Transverse colon (tissue), 4 donors: ENCODE results near the gene HBG1. TPM values are rescaled to one million over a fixed set of nuclear protein-coding genes. Genes with fewer than 3 reads are reported as not detected.

Source experiments
- DNase-seq: peaks from one replicate; pipeline ENCODE4 v3.0.0-alpha.2; 2019
- H3K27ac ChIP-seq, 4 donors: fragments of 200-600 bp; sonication (generic); 2 replicates each; pipeline ENCODE4 v1.5.1; 2016 to 2018; ENCODE audit warnings: inconsistent platforms in 4 of 4
- H3K27me3 ChIP-seq: fragments of 200-600 bp; sonication (generic); 2 replicates; pipeline ENCODE4 v1.5.1; 2017; ENCODE audit warnings: inconsistent platforms
- H3K36me3 ChIP-seq, 4 donors: fragments of 200-600 bp; sonication (generic); 2 replicates each; pipeline ENCODE4 v1.5.1; 2017 to 2019; ENCODE audit warnings: inconsistent platforms in 4 of 4
- H3K4me1 ChIP-seq, 4 donors: fragments of 200-600 bp; sonication (generic); 2 replicates each; pipeline ENCODE4 v1.5.1; 2017 to 2020; ENCODE audit warnings: inconsistent platforms in 4 of 4
- H3K4me3 ChIP-seq, 4 donors: fragments of 200-600 bp; sonication (generic); 1 replicate in 1 of 4; 2 replicates in 3 of 4; pipeline versions ENCODE4 v1.5.1 to v1.6.1; 2017 to 2019; ENCODE audit warnings: inconsistent platforms in 4 of 4
- H3K9me3 ChIP-seq, 2 donors: fragments of 200-600 bp; sonication (generic); 2 replicates each; pipeline ENCODE4 v1.5.1; 2017 to 2019; ENCODE audit warnings: inconsistent platforms in 2 of 2
- EP300 ChIP-seq: sonication (generic); formaldehyde crosslinking; IDR thresholded peaks from one replicate; pipeline ENCODE4 v1.6.1; 2017; ENCODE audit warnings: antibody characterized with exemption, low read depth
- POLR2A ChIP-seq: fragments of 450-650 bp; IDR thresholded peaks from one replicate; pipeline ENCODE4 v1.6.1; 2016; ENCODE audit warnings: antibody characterized with exemption, mild to moderate bottlenecking, moderate library complexity
- POLR2AphosphoS5 ChIP-seq, 3 donors: sonication (generic); formaldehyde crosslinking; IDR thresholded peaks; one replicate each; pipeline ENCODE4 v1.6.1; 2016; ENCODE audit warnings: antibody characterized with exemption in 3 of 3
- WGBS, 2 donors: methylation state at CpG; one replicate each; pipeline ENCODE4 v1.1.5; 2018; ENCODE audit warnings: low coverage in 1 of 2; 5-methylcytosine and 5-hydroxymethylcytosine counted together
- in situ Hi-C, 4 donors: fragments of 200-750 bp; cut with MboI; loops; one replicate each; pipeline versions ENCODE4 v1.15.0 to v1.15.1; 2017; ENCODE audit warnings: low sequenced_read_pairs in 3 of 4, low pct_ligation_motif_present in 1 of 4, low pct_unique_long_range_greater_than_20kb in 1 of 4
- intact Hi-C: fragments of 100-400 bp; cut with DNase I; formaldehyde crosslinking; loops from one replicate; pipeline ENCODE4 v1.15.1; 2023; ENCODE audit warnings: low total_unique reads
- total RNA-seq, 4 donors: library from RNA; depleted of rRNA; stranded (reverse); fragments of >200 nt; gene quantifications; one replicate each; pipeline ENCODE4 v1.1.0, GENCODE V29; 2016
- TF ChIP-seq, protein P1 (sequence below), 5 experiments: fragments of 200-600 bp in 3 of 5; fragments of 450-650 bp in 2 of 5; sonication (generic) in 3 of 5; IDR thresholded peaks; 1 replicate in 2 of 5; 2 replicates in 3 of 5; pipeline ENCODE4 v1.5.1; 2016 to 2017; ENCODE audit warnings: antibody characterized with exemption in 5 of 5, inconsistent platforms in 3 of 5, mild to moderate bottlenecking in 2 of 5, moderate library complexity in 1 of 5

HBG1 gene
- total RNA-seq, 4 donors from 2014 or later = not detected

DNA sequence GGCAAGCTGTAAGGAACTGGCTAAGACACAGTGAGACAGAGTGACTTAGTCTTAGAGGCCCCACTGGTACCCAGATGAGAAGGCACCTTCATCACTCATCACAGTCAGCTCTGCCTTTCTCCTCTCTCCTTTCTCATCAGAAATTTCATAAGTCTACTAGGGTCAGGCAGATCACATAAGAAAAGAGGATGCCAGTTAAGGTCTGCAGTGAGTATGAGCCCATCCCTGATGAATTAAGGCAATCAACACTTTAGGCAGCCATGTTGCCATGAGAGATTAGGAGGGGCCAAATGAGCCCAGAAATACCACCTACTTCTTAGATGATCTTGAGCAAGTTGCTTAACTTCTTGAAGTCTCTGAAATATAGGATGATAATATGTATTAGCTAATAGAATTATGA lies 31.9 kb upstream of the HBG1 start:
- no peaks in the 10 kb centered on the region for H3K36me3 ChIP-seq
- no peak overlapping the region for H3K27ac ChIP-seq
- in situ Hi-C loops = no loop called here
- no peak for DNase-seq
- H3K4me1 ChIP-seq = peaks cover 0 to 4% (median 0%) of the 10 kb centered on the region in 4 donors
- intact Hi-C loops = no loop called here
- no peak overlapping the region for H3K4me3 ChIP-seq
- H3K27me3 ChIP-seq = no peaks in the 10 kb centered on the region
- TF ChIP-seq, protein P1, sequence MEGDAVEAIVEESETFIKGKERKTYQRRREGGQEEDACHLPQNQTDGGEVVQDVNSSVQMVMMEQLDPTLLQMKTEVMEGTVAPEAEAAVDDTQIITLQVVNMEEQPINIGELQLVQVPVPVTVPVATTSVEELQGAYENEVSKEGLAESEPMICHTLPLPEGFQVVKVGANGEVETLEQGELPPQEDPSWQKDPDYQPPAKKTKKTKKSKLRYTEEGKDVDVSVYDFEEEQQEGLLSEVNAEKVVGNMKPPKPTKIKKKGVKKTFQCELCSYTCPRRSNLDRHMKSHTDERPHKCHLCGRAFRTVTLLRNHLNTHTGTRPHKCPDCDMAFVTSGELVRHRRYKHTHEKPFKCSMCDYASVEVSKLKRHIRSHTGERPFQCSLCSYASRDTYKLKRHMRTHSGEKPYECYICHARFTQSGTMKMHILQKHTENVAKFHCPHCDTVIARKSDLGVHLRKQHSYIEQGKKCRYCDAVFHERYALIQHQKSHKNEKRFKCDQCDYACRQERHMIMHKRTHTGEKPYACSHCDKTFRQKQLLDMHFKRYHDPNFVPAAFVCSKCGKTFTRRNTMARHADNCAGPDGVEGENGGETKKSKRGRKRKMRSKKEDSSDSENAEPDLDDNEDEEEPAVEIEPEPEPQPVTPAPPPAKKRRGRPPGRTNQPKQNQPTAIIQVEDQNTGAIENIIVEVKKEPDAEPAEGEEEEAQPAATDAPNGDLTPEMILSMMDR (IDR thresholded peaks at IDR 0.05) = no peak
- TF ChIP-seq POLR2AphosphoS5 (IDR thresholded peaks at IDR 0.05) = no peak
- TF ChIP-seq POLR2A = no peak
- no peak for TF ChIP-seq EP300
- no peaks in the 10 kb centered on the region for H3K9me3 ChIP-seq

DNA sequence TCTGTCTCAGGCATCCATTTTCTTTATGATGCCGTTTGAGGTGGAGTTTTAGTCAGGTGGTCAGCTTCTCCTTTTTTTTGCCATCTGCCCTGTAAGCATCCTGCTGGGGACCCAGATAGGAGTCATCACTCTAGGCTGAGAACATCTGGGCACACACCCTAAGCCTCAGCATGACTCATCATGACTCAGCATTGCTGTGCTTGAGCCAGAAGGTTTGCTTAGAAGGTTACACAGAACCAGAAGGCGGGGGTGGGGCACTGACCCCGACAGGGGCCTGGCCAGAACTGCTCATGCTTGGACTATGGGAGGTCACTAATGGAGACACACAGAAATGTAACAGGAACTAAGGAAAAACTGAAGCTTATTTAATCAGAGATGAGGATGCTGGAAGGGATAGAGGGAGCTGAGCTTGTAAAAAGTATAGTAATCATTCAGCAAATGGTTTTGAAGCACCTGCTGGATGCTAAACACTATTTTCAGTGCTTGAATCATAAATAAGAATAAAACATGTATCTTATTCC lies 31.0 kb upstream of the HBG1 start:
- Histone ChIP-seq H3K27me3 (no peaks in the 10 kb centered on the region), H3K27ac (no peak overlapping the region), H3K4me3 (no peak overlapping the region), H3K36me3 (no peaks in the 10 kb centered on the region), H3K4me1 (peaks cover 0 to 4% (median 0%) of the 10 kb centered on the region in 4 donors), H3K9me3 (no peaks in the 10 kb centered on the region)
- WGBS, 2 donors = 33 to 70% methylated on average over 1 to 3 of the region's 3 CpGs
- no peak for TF ChIP-seq EP300
- TF ChIP-seq, protein P1 (IDR thresholded peaks at IDR 0.05) = no peak
- TF ChIP-seq POLR2A = no peak
- intact Hi-C loops (no loop called here), in situ Hi-C loops (no loop called here)
- DNase-seq = no peak

DNA sequence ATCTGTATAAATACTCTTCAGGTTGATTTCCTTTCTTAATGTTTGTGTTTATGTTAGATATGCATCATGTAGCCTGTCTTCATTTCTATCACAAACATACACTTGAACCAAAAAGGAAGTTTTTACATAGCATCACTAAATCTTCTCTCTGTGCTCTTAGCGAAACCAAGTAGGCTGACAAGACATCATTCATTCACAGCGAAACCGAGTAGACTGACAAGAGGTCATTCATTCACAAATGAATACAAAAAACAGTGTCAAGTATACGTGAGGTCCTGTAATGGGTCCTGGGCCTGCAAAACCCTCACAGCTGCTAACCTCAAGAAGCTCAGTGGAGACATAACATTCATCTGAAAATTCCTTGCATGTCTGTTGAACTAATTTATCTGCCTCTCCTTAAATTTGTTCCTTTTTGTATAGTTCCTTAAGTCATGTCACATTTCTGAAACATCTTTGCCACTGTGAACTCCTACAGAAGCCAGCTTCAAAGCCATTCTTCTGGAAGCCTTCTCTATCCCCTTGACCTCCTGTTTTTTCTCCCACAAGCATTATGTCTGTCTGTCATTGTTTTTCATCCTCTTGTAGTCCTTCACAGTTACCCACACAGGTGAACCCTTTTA lies 29.9 kb upstream of the HBG1 start:
- TF ChIP-seq POLR2A (no peak), EP300 (no peak), POLR2AphosphoS5 (IDR thresholded peaks at IDR 0.05) (no peak)
- TF ChIP-seq, protein P1 (IDR thresholded peaks at IDR 0.05) = no peak
- Histone ChIP-seq H3K4me1 (peaks cover 0 to 4% (median 0%) of the 10 kb centered on the region in 4 donors), H3K4me3 (no peak overlapping the region), H3K27ac (no peak overlapping the region), H3K9me3 (no peaks in the 10 kb centered on the region), H3K36me3 (no peaks in the 10 kb centered on the region), H3K27me3 (no peaks in the 10 kb centered on the region)
- 79 to 82% methylated on average over 3 to 4 of the region's 4 CpGs for WGBS, 2 donors
- no peak for DNase-seq
- intact Hi-C loops (no loop called here), in situ Hi-C loops (no loop called here)

DNA sequence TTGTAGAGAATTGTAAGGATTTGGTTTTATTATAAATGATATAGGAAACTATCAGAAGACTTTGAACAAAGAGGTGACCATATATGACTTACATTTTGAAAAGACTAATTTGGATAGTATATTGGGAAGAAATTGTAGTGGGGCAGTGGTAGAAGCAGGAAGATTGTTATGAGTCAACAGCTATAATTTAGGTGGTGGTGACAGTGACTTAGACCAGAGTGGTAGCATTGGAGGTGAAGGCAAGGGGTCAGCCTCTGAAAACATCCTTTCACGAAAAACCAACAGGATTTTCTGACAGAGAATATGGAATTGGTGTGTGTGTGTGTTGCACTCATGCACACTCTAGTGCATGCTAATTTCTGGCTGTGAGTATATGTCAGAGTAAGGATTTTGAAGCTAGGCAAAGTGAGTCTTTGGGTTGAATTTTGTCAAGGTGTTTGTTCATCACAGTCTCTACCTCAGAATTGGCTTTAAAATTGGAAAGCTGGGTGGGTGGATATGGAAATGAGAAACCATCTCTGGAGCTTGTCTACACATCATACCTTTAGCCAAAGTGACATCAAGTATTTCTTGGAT lies 28.2 kb upstream of the HBG1 start:
- Histone ChIP-seq H3K27me3 (no peaks in the 10 kb centered on the region), H3K36me3 (no peaks in the 10 kb centered on the region), H3K4me1 (peaks cover 0 to 4% (median 0%) of the 10 kb centered on the region in 4 donors), H3K4me3 (no peak overlapping the region), H3K27ac (no peak overlapping the region), H3K9me3 (no peaks in the 10 kb centered on the region)
- intact Hi-C loops (no loop called here), in situ Hi-C loops (no loop called here)
- TF ChIP-seq POLR2A = no peak
- TF ChIP-seq EP300 = no peak
- TF ChIP-seq, protein P1 (IDR thresholded peaks at IDR 0.05) = no peak
- TF ChIP-seq POLR2AphosphoS5 (IDR thresholded peaks at IDR 0.05) = no peak
- 44 to 59% methylated on average over 1 of the region's 1 CpG for WGBS, 2 donors
- no peak for DNase-seq
